B cell (primary cell): ENCODE data around the gene HEBP1. TPM values are rescaled to one million over a fixed set of nuclear protein-coding genes. Genes with fewer than 3 reads are reported as not detected.

Source experiments
- ATAC-seq: fragments of 200-7000 bp; cut with Tn5 transposase; one replicate; pipeline ENCODE4 v1.10.0; 2021; ENCODE audit warnings: low read depth, mild to moderate bottlenecking, moderate number of reproducible peaks, moderate library complexity
- CTCF ChIA-PET: fragments of 350-600 bp; sonication (Branson Sonifier 250); formaldehyde crosslinking; loops from one replicate; lab custom pipeline; 2021; ENCODE audit warnings: antibody characterized with exemption, inconsistent platforms; lab: Charles Lee
- POLR2A ChIA-PET: fragments of 350-600 bp; sonication (Branson Sonifier 250); formaldehyde crosslinking; loops from one replicate; lab custom pipeline; 2021; ENCODE audit warnings: antibody characterized with exemption; lab: Charles Lee
- DNase-seq: peaks from one replicate; pipeline ENCODE4 v3.0.0; 2013
- H2AFZ ChIP-seq: 2 replicates; pipeline ENCODE4 v1.6.1; 2012; ENCODE audit warnings: mild to moderate bottlenecking, low read depth, low read length; ENCODE audit not compliant: insufficient read depth, poor library complexity, severe bottlenecking
- H3K27ac ChIP-seq, 2 donors: 1 replicate in 1 of 2; 2 replicates in 1 of 2; pipeline ENCODE4 v1.5.1; 2012 to 2013; ENCODE audit warnings: low read length in 2 of 2, mild to moderate bottlenecking in 2 of 2, moderate library complexity in 1 of 2
- H3K27me3 ChIP-seq, 4 experiments: fragments of 200-600 bp in 1 of 4; sonication (generic) in 1 of 4; replicated peaks in 1 of 4; 1 replicate in 2 of 4; 2 replicates in 2 of 4; pipeline versions ENCODE4 v1.6.1 to v1.7.0; 2013 to 2016; ENCODE audit warnings: low read length in 3 of 4, mild to moderate bottlenecking in 2 of 4, mixed read lengths in 1 of 4, moderate library complexity in 1 of 4; ENCODE audit not compliant: insufficient read depth in 4 of 4, control insufficient read depth in 3 of 4; ENCODE audit errors: control extremely low read depth in 1 of 4
- H3K36me3 ChIP-seq, 2 experiments: replicated peaks in 1 of 2; 1 replicate in 1 of 2; 2 replicates in 1 of 2; pipeline versions ENCODE4 v1.6.1 to v1.7.1; 2013; ENCODE audit warnings: low read length in 1 of 2; ENCODE audit not compliant: insufficient read depth in 2 of 2, control insufficient read depth in 1 of 2; ENCODE audit errors: control extremely low read depth in 1 of 2, extremely low read depth in 1 of 2
- H3K4me1 ChIP-seq, 2 donors: fragments of 200-600 bp in 1 of 2; sonication (generic) in 1 of 2; 1 replicate in 1 of 2; 2 replicates in 1 of 2; pipeline versions ENCODE4 v1.5.1 to v1.6.1; 2013 to 2017; ENCODE audit warnings: low read length in 2 of 2; ENCODE audit not compliant: control insufficient read depth in 2 of 2, insufficient read depth in 2 of 2
- H3K4me2 ChIP-seq: replicated peaks from 2 replicates; pipeline ENCODE3; 2012; ENCODE audit warnings: mild to moderate bottlenecking, low read depth, low read length; ENCODE audit not compliant: poor library complexity, severe bottlenecking
- H3K4me3 ChIP-seq, 5 experiments: fragments of 200-600 bp in 1 of 5; sonication (generic) in 1 of 5; 1 replicate in 3 of 5; 2 replicates in 2 of 5; pipeline versions ENCODE4 v1.5.1 to v1.7.0; 2011 to 2016; ENCODE audit warnings: low read length in 4 of 5, mild to moderate bottlenecking in 4 of 5, low read depth in 2 of 5, control low read depth in 1 of 5, moderate library complexity in 1 of 5; ENCODE audit not compliant: insufficient read depth in 1 of 5; ENCODE audit errors: control extremely low read depth in 1 of 5, extremely low read depth in 1 of 5
- H3K79me2 ChIP-seq: fragments of 200-600 bp; sonication (generic); one replicate; pipeline ENCODE4 v1.6.0; 2016; ENCODE audit warnings: low read length; ENCODE audit not compliant: control insufficient read depth, insufficient read depth
- H3K9ac ChIP-seq: fragments of 200-600 bp; sonication (generic); 2 replicates; pipeline ENCODE4 v1.6.1; 2017; ENCODE audit warnings: mild to moderate bottlenecking, low read length, moderate library complexity
- H3K9me3 ChIP-seq, 3 donors: one replicate each; pipeline versions ENCODE4 v1.6.1 to v1.7.1; 2013; ENCODE audit warnings: low read length in 2 of 3; ENCODE audit not compliant: control insufficient read depth in 2 of 3, insufficient read depth in 1 of 3; ENCODE audit errors: control extremely low read depth in 1 of 3
- H4K20me1 ChIP-seq: 2 replicates; pipeline ENCODE4 v1.6.0; 2012; ENCODE audit warnings: mild to moderate bottlenecking, low read length; ENCODE audit not compliant: insufficient read depth, control insufficient read depth, poor library complexity, severe bottlenecking
- H3K27ac Mint-ChIP-seq: one replicate; pipeline ENCODE4 v1.8.0; 2021; ENCODE audit warnings: mixed read lengths
- H3K27me3 Mint-ChIP-seq: one replicate; pipeline ENCODE4 v1.8.0; 2021; ENCODE audit warnings: mixed read lengths
- H3K4me1 Mint-ChIP-seq: one replicate; pipeline ENCODE4 v1.8.0; 2021; ENCODE audit warnings: mixed read lengths
- H3K4me3 Mint-ChIP-seq: one replicate; pipeline ENCODE4 v1.8.0; 2021; ENCODE audit warnings: mixed read lengths
- H3K9me3 Mint-ChIP-seq: one replicate; pipeline ENCODE4 v1.8.0; 2022; ENCODE audit warnings: mixed read lengths; ENCODE audit not compliant: insufficient read depth
- CTCF ChIP-seq: fragments of 200-600 bp; IDR thresholded peaks from one replicate; pipeline ENCODE4 v1.8.0; 2022; ENCODE audit warnings: antibody characterized with exemption, mild to moderate bottlenecking
- EZH2 ChIP-seq: IDR thresholded peaks from 2 replicates; pipeline ENCODE4 v1.6.1; 2012; ENCODE audit warnings: borderline replicate concordance, low read depth, mild to moderate bottlenecking, moderate library complexity, low read length; ENCODE audit not compliant: insufficient read depth, poor library complexity, severe bottlenecking
- WGBS: methylation state at CpG from one replicate; pipeline ENCODE4 v1.1.5; 2013; ENCODE audit warnings: missing lambda C conversion rate; ENCODE audit not compliant: insufficient coverage; 5-methylcytosine and 5-hydroxymethylcytosine counted together
- intact Hi-C: fragments of 100-400 bp; cut with micrococcal nuclease; formaldehyde crosslinking; loops from one replicate; pipeline ENCODE4 v1.10.0; 2022
- polyA plus RNA-seq: library from polyadenylated mRNA; depleted of rRNA; stranded (reverse); fragments of >200 nt; gene quantifications from 2 replicates; pipeline ENCODE4 v1.2.3, GENCODE V29; 2012
- total RNA-seq, 2 donors: library from RNA; stranded (reverse); fragments of 120-200 nt in 1 of 2; gene quantifications; 1 replicate in 1 of 2; 2 replicates in 1 of 2; pipeline versions ENCODE4 v1.2.3 to v1.2.4, GENCODE V29; 2013 to 2022

Gene HEBP1
- total and polyA plus RNA-seq, 2 donors (not counting 1 experiment from before 2014, with no cell fraction given) = 6.0 to 14.5 TPM

- Mint-ChIP-seq H3K4me3 (no peak overlapping the region), H3K4me1 (peaks cover under 1% of the 10 kb centered on the region), H3K9me3 (no peaks in the 10 kb centered on the region), H3K27ac (no peak overlapping the region), H3K27me3 (no peaks in the 10 kb centered on the region)
- Histone ChIP-seq H3K36me3 (peaks cover 2 to 6% of the 10 kb centered on the region in 2 experiments), H3K4me1 (no peaks in the 10 kb centered on the region), H2AFZ (no peak overlapping the region), H4K20me1 (no peaks in the 10 kb centered on the region), H3K4me3 (no peak overlapping the region), H3K79me2 (peaks cover 2% of the 10 kb centered on the region), H3K4me2 (no peak overlapping the region), H3K27ac (no peak overlapping the region), H3K9me3 (no peaks in the 10 kb centered on the region), H3K9ac (no peak overlapping the region), H3K27me3 (no peaks in the 10 kb centered on the region)
- CTCF ChIA-PET = interaction anchor here (4.2 kb wide), 1 partner anchor 225 kb away, joined by 22 read pairs; no protein-coding TSS in a partner anchor
- POLR2A ChIA-PET = no interaction called here
- WGBS = 84% methylated on average over 7 of the region's 10 CpGs
- no peak for ATAC-seq
- TF ChIP-seq EZH2 (no peak), CTCF (no peak)
- DNase-seq = no peak
- intact Hi-C loops = no loop called here
These were observed 13.2 kb downstream of the HEBP1 start for GRCh38 chr12:12986775-12987331.

DNA sequence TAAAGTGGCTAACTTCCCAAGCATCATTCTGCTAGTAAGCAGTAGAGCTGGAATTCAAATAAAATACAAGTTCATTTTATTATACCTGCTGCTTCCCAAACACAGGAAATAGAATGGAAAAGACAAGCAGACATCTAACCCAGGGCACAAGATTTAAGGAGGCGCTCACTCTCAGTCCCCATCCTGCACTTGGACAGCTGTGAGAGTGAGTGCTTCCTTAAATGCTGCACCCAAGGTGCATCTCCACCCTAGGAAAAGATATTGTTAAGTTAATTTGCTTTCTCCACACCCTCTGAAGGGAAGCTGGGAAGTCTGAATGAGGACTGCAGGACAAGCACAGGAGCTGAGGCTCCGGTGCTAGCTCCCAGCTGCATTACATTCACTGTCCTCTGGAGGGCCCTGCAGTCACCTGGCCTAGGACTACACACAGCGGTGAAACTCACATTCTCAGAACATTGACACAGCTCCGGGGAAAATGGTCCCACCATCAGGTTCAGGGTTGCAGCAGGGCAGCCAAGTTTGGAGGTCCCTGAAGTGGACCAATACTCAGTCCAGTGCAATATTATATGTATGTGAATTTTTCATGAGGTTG is 14.2 kb downstream of the HEBP1 start:
- ATAC-seq (peak; percentile 39), DNase-seq (no peak)
- Histone ChIP-seq H2AFZ (no peak overlapping the region), H3K9me3 (no peaks in the 10 kb centered on the region), H3K79me2 (no peaks in the 10 kb centered on the region), H3K4me2 (no peak overlapping the region), H3K4me1 (no peaks in the 10 kb centered on the region), H4K20me1 (no peaks in the 10 kb centered on the region), H3K9ac (no peak overlapping the region), H3K36me3 (peaks cover 6 to 12% of the 10 kb centered on the region in 2 experiments), H3K27ac (no peak overlapping the region), H3K27me3 (no peaks in the 10 kb centered on the region), H3K4me3 (no peak overlapping the region)
- intact Hi-C loops = no loop called here
- no peaks in the 10 kb centered on the region for H3K27me3 Mint-ChIP-seq
- peak; percentile 63 for TF ChIP-seq CTCF
- TF ChIP-seq EZH2 = no peak
- WGBS = 100% methylated on average over 2 of the region's 4 CpGs
- ChIA-PET CTCF (interaction anchor here (1.0 to 4.2 kb wide), 3 partner anchors 9 to 226 kb away, joined by 3 to 22 read pairs (median 5); no protein-coding TSS in a partner anchor), POLR2A (no interaction called here)
- no peaks in the 10 kb centered on the region for H3K4me1 Mint-ChIP-seq
- no peaks in the 10 kb centered on the region for H3K9me3 Mint-ChIP-seq
- H3K27ac Mint-ChIP-seq = no peak overlapping the region
- H3K4me3 Mint-ChIP-seq = no peak overlapping the region
